ENCODE results near the gene MAP3K14. TPM values are rescaled to one million over a fixed set of nuclear protein-coding genes. Genes with fewer than 3 reads are reported as not detected.

The MAP3K14 gene
- total RNA-seq (2.9 and 3.6 TPM in 2 replicates), polyA plus RNA-seq (1.3 and 3.7 TPM in 2 replicates)

DNA sequence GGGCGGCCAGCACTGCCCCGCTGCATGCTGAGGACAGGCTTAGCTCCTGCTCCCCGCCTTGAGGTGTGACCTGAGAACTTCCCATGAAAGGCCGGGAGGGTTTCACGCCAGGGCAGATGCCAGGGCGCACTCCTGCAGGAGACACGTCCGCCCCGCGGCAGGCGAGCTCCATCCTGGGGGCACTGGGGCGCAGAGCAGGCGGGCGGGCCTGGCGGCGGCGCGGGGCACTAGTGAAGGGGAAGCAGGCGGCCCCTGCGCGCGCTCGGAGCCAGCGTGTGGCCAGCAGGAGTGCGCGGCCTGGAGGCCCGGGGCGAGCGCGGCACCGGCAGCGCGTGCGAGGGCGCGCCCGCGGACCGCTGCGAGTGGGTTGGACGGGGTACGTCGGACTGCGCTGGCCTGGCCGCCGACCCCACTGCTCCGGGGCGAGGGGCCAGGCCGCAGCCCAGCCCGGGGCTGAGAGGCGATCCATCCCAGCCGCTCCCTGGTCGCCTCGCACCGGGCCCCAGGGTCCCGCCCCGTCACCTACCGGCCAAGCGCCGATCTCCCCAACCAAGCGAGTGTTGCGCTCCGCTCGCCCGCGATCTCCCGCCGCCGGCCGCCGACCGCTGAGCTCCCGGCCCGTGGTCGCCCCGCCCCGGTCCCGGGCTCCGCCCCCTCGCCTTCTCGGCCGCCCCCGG, at the start of gene MAP3K14:
MAP3K14 (minus strand) TSS at position 587 of the 677 bp plus-strand sequence. CDS start 26,275 bp downstream, outside the sequence.
- Histone ChIP-seq H3K36me3 (no peaks in the 10 kb centered on the region), H3K4me3 (peak within 1 kb of the TSS; percentile 49), H3K27ac (peak within 1 kb of the TSS; percentile 85), H3K9me3 (ENCODE audit: low read depth) (no peaks in the 10 kb centered on the region), H3K4me1 (ENCODE audit: low read depth) (peaks cover 21% of the 10 kb centered on the region), H3K27me3 (no peaks in the 10 kb centered on the region)
- peak; percentile 82 to 86 for DNase-seq (ENCODE audit: low read depth in 1 of 2, low spot score in 1 of 2)
- TF ChIP-seq, protein P1, sequence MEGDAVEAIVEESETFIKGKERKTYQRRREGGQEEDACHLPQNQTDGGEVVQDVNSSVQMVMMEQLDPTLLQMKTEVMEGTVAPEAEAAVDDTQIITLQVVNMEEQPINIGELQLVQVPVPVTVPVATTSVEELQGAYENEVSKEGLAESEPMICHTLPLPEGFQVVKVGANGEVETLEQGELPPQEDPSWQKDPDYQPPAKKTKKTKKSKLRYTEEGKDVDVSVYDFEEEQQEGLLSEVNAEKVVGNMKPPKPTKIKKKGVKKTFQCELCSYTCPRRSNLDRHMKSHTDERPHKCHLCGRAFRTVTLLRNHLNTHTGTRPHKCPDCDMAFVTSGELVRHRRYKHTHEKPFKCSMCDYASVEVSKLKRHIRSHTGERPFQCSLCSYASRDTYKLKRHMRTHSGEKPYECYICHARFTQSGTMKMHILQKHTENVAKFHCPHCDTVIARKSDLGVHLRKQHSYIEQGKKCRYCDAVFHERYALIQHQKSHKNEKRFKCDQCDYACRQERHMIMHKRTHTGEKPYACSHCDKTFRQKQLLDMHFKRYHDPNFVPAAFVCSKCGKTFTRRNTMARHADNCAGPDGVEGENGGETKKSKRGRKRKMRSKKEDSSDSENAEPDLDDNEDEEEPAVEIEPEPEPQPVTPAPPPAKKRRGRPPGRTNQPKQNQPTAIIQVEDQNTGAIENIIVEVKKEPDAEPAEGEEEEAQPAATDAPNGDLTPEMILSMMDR (IDR thresholded peaks at IDR 0.05; ENCODE audit: low read depth, low read length), result peak; percentile 22

GRCh38 chr17:45366049-45366448, 49.2 kb upstream of the MAP3K14 start:
- Histone ChIP-seq H3K4me1 (ENCODE audit: low read depth) (peaks cover under 1% of the 10 kb centered on the region), H3K27ac (no peak overlapping the region), H3K36me3 (no peaks in the 10 kb centered on the region), H3K4me3 (no peak overlapping the region), H3K27me3 (no peaks in the 10 kb centered on the region), H3K9me3 (ENCODE audit: low read depth) (no peaks in the 10 kb centered on the region)
- no peak for DNase-seq (ENCODE audit: low read depth in 1 of 2, low spot score in 1 of 2)
- TF ChIP-seq, protein P1 (IDR thresholded peaks at IDR 0.05; ENCODE audit: low read depth, low read length), result no peak

- Histone ChIP-seq H3K27ac (no peak overlapping the region), H3K4me3 (no peak overlapping the region), H3K36me3 (no peaks in the 10 kb centered on the region), H3K9me3 (ENCODE audit: low read depth) (no peaks in the 10 kb centered on the region), H3K4me1 (ENCODE audit: low read depth) (no peaks in the 10 kb centered on the region), H3K27me3 (no peaks in the 10 kb centered on the region)
- TF ChIP-seq, protein P1 (IDR thresholded peaks at IDR 0.05; ENCODE audit: low read depth, low read length), result no peak
- DNase-seq (ENCODE audit: low read depth in 1 of 2, low spot score in 1 of 2), result peak in 1 of 2 donors; percentile 57
Observed at GRCh38 chr17:45364531-45365390, 47.9 kb upstream of the MAP3K14 start.

GRCh38 chr17:45363498-45363897, 46.7 kb upstream of the MAP3K14 start:
- no peaks in the 10 kb centered on the region for H3K4me1 ChIP-seq (ENCODE audit: low read depth)
- H3K9me3 ChIP-seq (ENCODE audit: low read depth), result no peaks in the 10 kb centered on the region
- DNase-seq (ENCODE audit: low read depth in 1 of 2, low spot score in 1 of 2), result no peak
- H3K4me3 ChIP-seq, result no peak overlapping the region
- TF ChIP-seq, protein P1 (IDR thresholded peaks at IDR 0.05; ENCODE audit: low read depth, low read length), result no peak
- H3K36me3 ChIP-seq, result no peaks in the 10 kb centered on the region
- H3K27me3 ChIP-seq, result no peaks in the 10 kb centered on the region
- H3K27ac ChIP-seq, result no peak overlapping the region

DNA sequence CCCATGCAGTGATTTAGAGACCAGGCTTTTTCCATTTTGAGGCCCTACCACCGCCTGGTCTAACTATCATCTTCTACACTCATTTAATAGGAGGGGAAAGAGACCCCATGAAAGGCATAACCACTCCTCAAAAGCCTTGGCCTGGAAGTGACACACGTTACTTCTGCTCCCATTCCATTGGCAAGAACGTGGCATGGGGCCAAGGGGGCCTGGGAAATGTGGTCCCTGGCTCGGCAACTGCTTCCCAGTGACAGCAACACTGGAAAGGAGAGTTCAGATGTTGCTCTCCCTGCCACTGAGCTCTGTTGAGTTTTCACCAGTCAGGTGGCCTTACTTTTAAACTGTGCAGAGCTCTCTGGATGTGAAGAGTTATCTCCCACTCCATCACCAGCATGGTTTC, 45.2 kb upstream of the MAP3K14 start:
- DNase-seq (ENCODE audit: low read depth in 1 of 2, low spot score in 1 of 2), result no peak
- no peak overlapping the region for H3K4me3 ChIP-seq
- no peaks in the 10 kb centered on the region for H3K4me1 ChIP-seq (ENCODE audit: low read depth)
- H3K27me3 ChIP-seq, result no peaks in the 10 kb centered on the region
- H3K27ac ChIP-seq, result no peak overlapping the region
- no peaks in the 10 kb centered on the region for H3K36me3 ChIP-seq
- TF ChIP-seq, protein P1 (IDR thresholded peaks at IDR 0.05; ENCODE audit: low read depth, low read length), result no peak
- H3K9me3 ChIP-seq (ENCODE audit: low read depth), result no peaks in the 10 kb centered on the region

All from cardiac muscle cell (in vitro differentiated cells and primary cell).